ENCODE data around the gene G3BP1. TPM values are rescaled to one million over a fixed set of nuclear protein-coding genes. Genes with fewer than 3 reads are reported as not detected.

G3BP1 gene
- total RNA-seq (2011; cell fraction: chromatin; rRNA removed; ENCODE audit: low replicate concordance) = 109 and 174 TPM in 2 replicates
- 80.2 and 99.9 TPM in 2 replicates for total RNA-seq (2011; cell fraction: nucleolus; rRNA removed)
- 122 and 186 TPM in 2 replicates for total RNA-seq (2011; cell fraction: nucleoplasm; rRNA removed)
- total RNA-seq (2014; rRNA removed) (105 and 130 TPM in 2 replicates), total RNA-seq (2014; rRNA removed; fragmentation: Illumina TruSeq; extraction: Trizol) (238 and 257 TPM in 2 replicates), total RNA-seq (2015; rRNA removed; fragmentation: Illumina TruSeq; extraction: Trizol) (195 and 209 TPM in 2 replicates), total RNA-seq (2021) (260 and 264 TPM in 2 replicates), polyA plus RNA-seq (2011; rRNA removed) (74.3 and 101 TPM in 2 replicates), polyA plus RNA-seq (2014; fragmentation: Illumina TruSeq; extraction: Trizol) (142 and 173 TPM in 2 replicates), polyA plus RNA-seq (2014; fragmentation: Nextera tagmentation; extraction: Ambion mirVana) (10 to 100 TPM; 54.7 to 55.5 TPM), polyA plus RNA-seq (2014; rRNA removed) (69.7 and 79.8 TPM in 2 replicates), polyA minus RNA-seq (2011; rRNA and poly(A)+ RNA removed) (228 and 286 TPM in 2 replicates), Bru-seq, nascent RNA (percentile 97 among the genes with signal in this experiment), BruChase-seq, experiment 1, labeled RNA remaining after a 2-hour chase (percentile 98 among the genes with signal in this experiment), BruChase-seq, experiment 2, labeled RNA remaining after a 6-hour chase (percentile 98 among the genes with signal in this experiment)
- 35.6 and 53.9 TPM in 2 replicates for polyA plus RNA-seq (2011; cell fraction: cytosol; rRNA removed)
- 53.2 and 53.3 TPM in 2 replicates for polyA plus RNA-seq (2011; cell fraction: nucleus; rRNA removed)
- 64.6 and 142 TPM in 2 replicates for polyA plus RNA-seq (2012)
- 120 and 156 TPM in 2 replicates for polyA minus RNA-seq (2011; cell fraction: cytosol; rRNA and poly(A)+ RNA removed)
- 97.3 and 124 TPM in 2 replicates for polyA minus RNA-seq (2011; cell fraction: nucleus; rRNA and poly(A)+ RNA removed)
- long read RNA-seq, experiment 1, full-length matches to known transcripts = 653 of 961 reads
- long read RNA-seq, experiment 1, partial matches to known transcripts = 121 of 961 reads
- long read RNA-seq, experiment 1, other reads (novel, unspliced or antisense) = 187 of 961 reads
- long read RNA-seq, experiment 2, transcript G3BP1-201 (12 exons, 2,803 nt) = major isoform, 20 of 126 reads
- long read RNA-seq, experiment 2, partial matches to known transcripts = 7 of 126 reads
- long read RNA-seq, experiment 2, other reads (novel, unspliced or antisense) = 99 of 126 reads
- long read RNA-seq, experiment 3, full-length matches to known transcripts = 140 of 196 reads
- long read RNA-seq, experiment 3, partial matches to known transcripts = 10 of 196 reads
- long read RNA-seq, experiment 3, other reads (novel, unspliced or antisense) = 46 of 196 reads

DNA sequence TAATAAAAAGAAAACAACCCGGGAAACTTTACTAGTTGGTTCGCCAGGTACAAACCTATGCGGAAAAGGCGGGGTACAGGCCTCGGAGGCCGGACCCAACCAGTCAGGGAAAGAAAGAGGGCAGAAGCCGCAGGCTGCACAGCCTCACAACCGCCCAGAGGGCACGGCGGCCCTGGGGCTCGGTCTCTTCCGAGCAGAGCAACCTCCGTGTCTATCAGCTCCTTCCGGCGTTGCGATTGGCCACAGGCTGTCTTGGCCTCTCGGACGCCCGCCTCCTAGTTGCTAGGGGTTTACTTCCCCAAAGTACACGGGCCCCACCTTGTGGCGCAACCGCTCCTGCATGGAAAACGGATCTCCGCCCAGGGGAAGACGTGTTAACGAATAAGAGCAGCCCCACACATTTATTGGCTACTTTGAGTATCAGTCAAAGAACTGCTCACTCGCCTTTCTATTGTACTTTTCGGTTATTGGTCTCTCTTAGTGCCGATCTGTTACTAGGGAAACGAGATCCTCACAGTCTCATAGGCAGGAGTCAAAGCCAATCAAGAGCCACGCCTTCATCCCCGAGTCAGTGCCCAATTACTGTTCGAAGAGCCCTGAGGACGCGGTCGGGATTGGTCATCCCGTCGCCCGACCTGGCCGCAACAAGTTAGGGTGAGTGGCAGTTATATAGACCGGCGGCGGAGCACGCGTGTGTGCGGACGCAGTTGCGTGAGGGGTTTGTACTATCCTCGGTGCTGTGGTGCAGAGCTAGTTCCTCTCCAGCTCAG is at the start of gene G3BP1:
TSS of gene G3BP1 (plus strand) at position 696 of the 770 bp plus-strand sequence. CDS start 14,667 bp downstream, outside the sequence.
- 0% methylated on average over 49 of the region's 49 CpGs for WGBS (ENCODE audit: insufficient coverage, low coverage, missing lambda C conversion rate)
- peak within 1 kb of the TSS; percentile 81 for H2AFZ ChIP-seq (ENCODE audit: low read depth, low read length)
- peaks cover 12 to 19% of the 10 kb centered on the region in 2 experiments; a peak in 4 of 5 replicates for H3K4me1 ChIP-seq (replicated peaks in 1 of 2; ENCODE audit: control insufficient read depth in 2 of 2, insufficient read depth in 2 of 2, low read length in 2 of 2)
- H3K27ac ChIP-seq (ENCODE audit: extremely low read depth, low read depth, low read length) = peak within 1 kb of the TSS; percentile 91
- DNase-seq (ENCODE audit: extremely low read depth in 1 of 4, low spot score in 3 of 4) (peak; percentile 90 to 100 (median 95)), FAIRE-seq (peak; percentile 99), ATAC-seq (peak; percentile 87)
- intact Hi-C loops (cut with micrococcal nuclease) (loop anchor here (1.0 to 5.0 kb wide), 4 partner anchors 9 to 324 kb away; partner anchors contain the start of gene SLC36A1), in situ Hi-C loops (cut with MboI) (no loop called here)
- no peaks in the 10 kb centered on the region for H3K9me1 ChIP-seq (ENCODE audit: control insufficient read depth, insufficient read depth, low read length)
- CTCF ChIA-PET (ENCODE audit: low intra/inter-chr PET ratio) = interaction anchor here (0.5 to 2.3 kb wide), 3 partner anchors 22 to 112 kb away, joined by 4 to 16 read pairs (median 6); no protein-coding TSS in a partner anchor
- POLR2A ChIA-PET = interaction anchor here (0.6 to 5.1 kb wide), 17 partner anchors 9 to 519 kb away, joined by 3 to 56 read pairs (median 4); partner anchors contain the start of genes ATOX1, GM2A and SLC36A1
- H3K27me3 ChIP-seq (ENCODE audit: control insufficient read depth in 2 of 2, insufficient read depth in 2 of 2, low read length in 2 of 2) = no peaks in the 10 kb centered on the region
- H3K9me3 ChIP-seq (replicated peaks; ENCODE audit: control insufficient read depth, insufficient read depth, low read depth, low read length) = no peaks in the 10 kb centered on the region
- peak within 1 kb of the TSS; percentile 90 for H3K4me3 ChIP-seq
- peak within 1 kb of the TSS; percentile 94 to 96 for H3K9ac ChIP-seq (ENCODE audit: insufficient read depth in 1 of 2, low read depth in 2 of 2, low read length in 2 of 2)
- H3K36me3 ChIP-seq (ENCODE audit: control insufficient read depth, insufficient read depth, low read length) = peaks cover 41% of the 10 kb centered on the region; the same call in 2 of the 3 replicates
- BruUV-seq (replicated peaks) = no TSS peak
- peak within 1 kb of the TSS; percentile 98 for H3K4me2 ChIP-seq (ENCODE audit: insufficient read depth, low read length)
- H3K79me2 ChIP-seq (ENCODE audit: control insufficient read depth, insufficient read depth, low read length) = peaks cover 62% of the 10 kb centered on the region
- peaks cover 42% of the 10 kb centered on the region for H4K20me1 ChIP-seq (replicated peaks; ENCODE audit: control insufficient read depth, insufficient read depth, low read length)
- peak; percentile 65; the same call in 1 of the 2 replicates for TF ChIP-seq LCOR (CRISPR knock-in tag; IDR thresholded peaks at IDR 0.05)
- TF ChIP-seq HMG20B (CRISPR knock-in tag; IDR thresholded peaks at IDR 0.05) = no peak
- no peak for TF ChIP-seq SRSF7 (optimal IDR thresholded peaks at IDR 0.05; ENCODE audit: low read depth, low read length)
- no peak for TF ChIP-seq ZNF121 (CRISPR knock-in tag; conservative IDR thresholded peaks at IDR 0.05)
- TF ChIP-seq EP300 (IDR thresholded peaks at IDR 0.05; ENCODE audit: low read length) = peak; percentile 58
- TF ChIP-seq, protein P1, sequence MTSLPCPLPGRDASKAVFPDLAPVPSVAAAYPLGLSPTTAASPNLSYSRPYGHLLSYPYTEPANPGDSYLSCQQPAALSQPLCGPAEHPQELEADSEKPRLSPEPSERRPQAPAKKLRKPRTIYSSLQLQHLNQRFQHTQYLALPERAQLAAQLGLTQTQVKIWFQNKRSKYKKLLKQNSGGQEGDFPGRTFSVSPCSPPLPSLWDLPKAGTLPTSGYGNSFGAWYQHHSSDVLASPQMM (CRISPR knock-in tag; IDR thresholded peaks at IDR 0.05) = no peak
- peak; percentile 82 to 85 for TF ChIP-seq NRF1 (conservative IDR thresholded peaks at IDR 0.05 in 1 of 2, IDR thresholded peaks at IDR 0.05 in 1 of 2)
- TF ChIP-seq, protein P2, sequence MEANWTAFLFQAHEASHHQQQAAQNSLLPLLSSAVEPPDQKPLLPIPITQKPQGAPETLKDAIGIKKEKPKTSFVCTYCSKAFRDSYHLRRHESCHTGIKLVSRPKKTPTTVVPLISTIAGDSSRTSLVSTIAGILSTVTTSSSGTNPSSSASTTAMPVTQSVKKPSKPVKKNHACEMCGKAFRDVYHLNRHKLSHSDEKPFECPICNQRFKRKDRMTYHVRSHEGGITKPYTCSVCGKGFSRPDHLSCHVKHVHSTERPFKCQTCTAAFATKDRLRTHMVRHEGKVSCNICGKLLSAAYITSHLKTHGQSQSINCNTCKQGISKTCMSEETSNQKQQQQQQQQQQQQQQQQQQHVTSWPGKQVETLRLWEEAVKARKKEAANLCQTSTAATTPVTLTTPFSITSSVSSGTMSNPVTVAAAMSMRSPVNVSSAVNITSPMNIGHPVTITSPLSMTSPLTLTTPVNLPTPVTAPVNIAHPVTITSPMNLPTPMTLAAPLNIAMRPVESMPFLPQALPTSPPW (CRISPR knock-in tag; IDR thresholded peaks at IDR 0.05) = 0 out of 2 replicates have a peak, but pooled peaks have one; percentile 65
- TF ChIP-seq FUS (optimal IDR thresholded peaks at IDR 0.05; ENCODE audit: low read depth, low read length) = no peak
- peak; percentile 96 for TF ChIP-seq KDM5B (IDR thresholded peaks at IDR 0.05; ENCODE audit: insufficient replicate concordance, low read depth, low read length)
- peak; percentile 86 for TF ChIP-seq HNRNPLL (IDR thresholded peaks at IDR 0.05; ENCODE audit: low read depth, low read length, poor library complexity, severe bottlenecking)
- no peak for TF ChIP-seq ZNF274 (IDR thresholded peaks at IDR 0.05; ENCODE audit: borderline replicate concordance, low read depth, low read length)
- no peak for TF ChIP-seq ZNF143 (CRISPR knock-in tag; IDR thresholded peaks at IDR 0.05)
- peak; percentile 54; the same call in 1 of the 2 replicates for TF ChIP-seq KLF6 (CRISPR knock-in tag; IDR thresholded peaks at IDR 0.05; ENCODE audit: borderline replicate concordance)

Measured in K562 (cell line).